Spleen (tissue), 11 donors: ENCODE data around the gene ELMOD2. TPM values are rescaled to one million over a fixed set of nuclear protein-coding genes. Genes with fewer than 3 reads are reported as not detected.

Source experiments
- DNase-seq: peaks from one replicate; pipeline ENCODE4 v3.0.0-alpha.2; 2020
- H3K27ac ChIP-seq, 8 donors: fragments of 200-600 bp; sonication (generic) in 7 of 8; 1 replicate in 4 of 8; 2 replicates in 4 of 8; pipeline versions ENCODE4 v1.5.0 to v1.8.0; 2016 to 2021; ENCODE audit warnings: inconsistent platforms in 4 of 8, mild to moderate bottlenecking in 4 of 8, moderate library complexity in 1 of 8
- H3K27me3 ChIP-seq, 7 donors: fragments of 200-600 bp; sonication (generic) in 6 of 7; replicated peaks in 1 of 7; 1 replicate in 4 of 7; 2 replicates in 3 of 7; pipeline versions ENCODE4 v1.5.0 to v1.8.0; 2016 to 2021; ENCODE audit warnings: inconsistent platforms in 3 of 7, mild to moderate bottlenecking in 1 of 7
- H3K36me3 ChIP-seq, 6 donors: fragments of 200-600 bp; sonication (generic) in 5 of 6; 1 replicate in 4 of 6; 2 replicates in 2 of 6; pipeline versions ENCODE4 v1.5.0 to v1.8.0; 2016 to 2021; ENCODE audit warnings: inconsistent platforms in 2 of 6
- H3K4me1 ChIP-seq, 6 donors: fragments of 200-600 bp; sonication (generic) in 5 of 6; 1 replicate in 3 of 6; 2 replicates in 3 of 6; pipeline versions ENCODE4 v1.5.0 to v1.8.0; 2016 to 2021; ENCODE audit warnings: inconsistent platforms in 3 of 6
- H3K4me3 ChIP-seq, 8 donors: fragments of 200-600 bp; sonication (generic) in 7 of 8; 1 replicate in 4 of 8; 2 replicates in 4 of 8; pipeline versions ENCODE4 v1.5.0 to v1.8.0; 2016 to 2021; ENCODE audit warnings: inconsistent platforms in 4 of 8, mild to moderate bottlenecking in 4 of 8, moderate library complexity in 2 of 8
- H3K9me3 ChIP-seq, 8 donors: fragments of 200-600 bp; sonication (generic) in 7 of 8; 1 replicate in 4 of 8; 2 replicates in 4 of 8; pipeline versions ENCODE4 v1.5.0 to v1.8.0; 2016 to 2021; ENCODE audit warnings: inconsistent platforms in 4 of 8
- CTCF ChIP-seq, 11 experiments: fragments of 200-600 bp in 7 of 11; fragments of 450-650 bp in 4 of 11; sonication (generic) in 4 of 11; IDR thresholded peaks in 8 of 11; conservative IDR thresholded peaks in 3 of 11; 1 replicate in 7 of 11; 2 replicates in 4 of 11; pipeline versions ENCODE4 v1.4.0 to v1.8.0; 2016 to 2021; ENCODE audit warnings: antibody characterized with exemption in 11 of 11, inconsistent platforms in 4 of 11, mild to moderate bottlenecking in 1 of 11
- POLR2A ChIP-seq, 3 donors: fragments of 450-650 bp; IDR thresholded peaks; one replicate each; pipeline ENCODE4 v1.5.1; 2017; ENCODE audit warnings: antibody characterized with exemption in 3 of 3, mild to moderate bottlenecking in 1 of 3
- POLR2AphosphoS5 ChIP-seq, 3 donors: sonication (generic); formaldehyde crosslinking; IDR thresholded peaks; one replicate each; pipeline ENCODE4 v1.5.1; 2017; ENCODE audit warnings: antibody characterized with exemption in 3 of 3
- WGBS, 5 donors: extraction: QIAGEN DNeasy Blood & Tissue Kit in 3 of 5; methylation state at CpG; one replicate each; pipeline versions ENCODE4 v1.1.5 to v1.1.7; 2013 to 2018; 5-methylcytosine and 5-hydroxymethylcytosine counted together
- intact Hi-C: fragments of 100-400 bp; cut with DNase I; formaldehyde crosslinking; loops from one replicate; pipeline ENCODE4 v1.15.0; 2023; ENCODE audit warnings: low total_unique reads
- polyA plus RNA-seq, 3 donors: library from polyadenylated mRNA; stranded (reverse); fragments of 200-250 nt; gene quantifications; one replicate each; pipeline ENCODE4 v1.2.1, GENCODE V29; 2013
- small RNA-seq, 4 donors: library from RNA; depleted of rRNA; stranded (forward); fragments of <200 nt; gene quantifications; one replicate each; pipeline ENCODE3, GENCODE V24; 2016
- total RNA-seq, 7 donors: library from RNA; depleted of rRNA in 3 of 7; stranded (reverse); fragments of >200 nt in 3 of 7; fragmentation: NEBNext Ultra II Directional in 4 of 7; extraction: Animal tissue kit (Norgen Biotek cat#: 25700) in 4 of 7; gene quantifications; one replicate each; pipeline versions ENCODE4 v1.1.0 to v1.2.1, GENCODE V29; 2016 to 2021
- donor health status: healthy with polysubstance abuse.
- donor health status: DM: no; HTN: no; CAD: no; lungs with moderate emphysema.
- donor health status: DM: no; HTN: no; CAD: no.
- donor health status: Bipolar disorder and iron deficiency.
- donor health status: healthy.
- donor health status: DM: no; HTN: no; CAD: no.
- donor health status: DM: yes; HTN: yes; CAD: no.

Gene ELMOD2
- total and polyA plus RNA-seq, 10 donors = 6.2 to 23.2 (median 18.3) TPM

GRCh38 chr4:140602714-140603113 lies 78.7 kb downstream of the ELMOD2 start:
- no peaks in the 10 kb centered on the region for H3K4me1 ChIP-seq
- H3K4me3 ChIP-seq = no peak overlapping the region
- DNase-seq = no peak
- peaks cover 0 to 8% (median 0%) of the 10 kb centered on the region in 7 donors for H3K27me3 ChIP-seq
- no peaks in the 10 kb centered on the region for H3K9me3 ChIP-seq
- no peak overlapping the region for H3K27ac ChIP-seq
- TF ChIP-seq POLR2A (IDR thresholded peaks at IDR 0.05) = no peak
- no peak for TF ChIP-seq POLR2AphosphoS5 (IDR thresholded peaks at IDR 0.05)
- TF ChIP-seq CTCF (IDR thresholded peaks at IDR 0.05 in 8 of 11, conservative IDR thresholded peaks at IDR 0.05 in 3 of 11) = no peak
- intact Hi-C loops = no loop called here
- WGBS, 5 donors = 84 to 98% (median 91%) methylated on average over 2 of the region's 2 CpGs
- H3K36me3 ChIP-seq = no peaks in the 10 kb centered on the region

- TF ChIP-seq POLR2A (IDR thresholded peaks at IDR 0.05) (no peak), POLR2AphosphoS5 (IDR thresholded peaks at IDR 0.05) (no peak), CTCF (IDR thresholded peaks at IDR 0.05 in 8 of 11, conservative IDR thresholded peaks at IDR 0.05 in 3 of 11) (no peak)
- Histone ChIP-seq H3K27me3 (peaks cover 0 to 8% (median 0%) of the 10 kb centered on the region in 7 donors), H3K27ac (no peak overlapping the region), H3K9me3 (no peaks in the 10 kb centered on the region), H3K4me1 (no peaks in the 10 kb centered on the region), H3K4me3 (no peak overlapping the region), H3K36me3 (no peaks in the 10 kb centered on the region)
- DNase-seq = no peak
- intact Hi-C loops = no loop called here
- 48 to 93% (median 62%) methylated on average over 2 of the region's 2 CpGs for WGBS, 5 donors
Measured at GRCh38 chr4:140603286-140603685, 79.3 kb downstream of the ELMOD2 start.

Small RNAs within 50 kb of the gene (small RNA-seq; reads per million reads assigned to genes)
- gene AC108019.1 (0 reads per million in 4 donors), gene RN7SL152P (0 reads per million in 4 donors)

Other genes with a start within 250 kb of the ELMOD2 start
- 10 to 100 TPM; 22.3 to 37.2 (median 28.1) TPM for gene SCOC, start 150.5 kb upstream of the ELMOD2 start, total RNA-seq
- 10 to 100 TPM; 23.7 to 45.1 (median 34.7) TPM for gene SCOC, start 150.5 kb upstream of the ELMOD2 start, polyA plus RNA-seq
- under 1 TPM in 5 of 7 donors, not detected in 2; 0.23 to 0.85 (median 0.26) TPM for gene CLGN, start 96.5 kb upstream of the ELMOD2 start, total RNA-seq
- gene CLGN, start 96.5 kb upstream of the ELMOD2 start, polyA plus RNA-seq = under 1 TPM; 0.09 to 0.27 (median 0.10) TPM
- gene MGAT4D, start 25.9 kb upstream of the ELMOD2 start, total RNA-seq = not detected
- gene MGAT4D, start 25.9 kb upstream of the ELMOD2 start, polyA plus RNA-seq = not detected
- gene UCP1, start 44.8 kb downstream of the ELMOD2 start, total RNA-seq = not detected
- gene UCP1, start 44.8 kb downstream of the ELMOD2 start, polyA plus RNA-seq = not detected
- gene TBC1D9, start 232.2 kb downstream of the ELMOD2 start, total RNA-seq = 10 to 100 TPM; 73.5 to 99.1 (median 81.2) TPM
- gene TBC1D9, start 232.2 kb downstream of the ELMOD2 start, polyA plus RNA-seq = 10 to 100 TPM; 11.6 to 31.2 (median 26.4) TPM